ENCODE data around the gene TM4SF4. TPM values are rescaled to one million over a fixed set of nuclear protein-coding genes. Genes with fewer than 3 reads are reported as not detected.

Gene TM4SF4
- total and polyA plus RNA-seq, 2 experiments from 2014 or later, result not detected

GRCh38 chr3:149495581-149496125 lies 21.2 kb downstream of the TM4SF4 start (continued):
- TF ChIP-seq ZNF462 (CRISPR knock-in tag; IDR thresholded peaks at IDR 0.05), result no peak
- TF ChIP-seq JUNB (IDR thresholded peaks at IDR 0.05; ENCODE audit: unreplicated experiment), result no peak

GRCh38 chr3:149496891-149497290 lies 22.4 kb downstream of the TM4SF4 start:
- H3K27me3 Mint-ChIP-seq (ENCODE audit: insufficient read depth, low read depth, poor library complexity), result no peaks in the 10 kb centered on the region
- no peak for ATAC-seq

More at GRCh38 chr3:149496891-149497290, 22.4 kb downstream of the TM4SF4 start:
- H3K36me3 Mint-ChIP-seq (ENCODE audit: low read depth), result no peaks in the 10 kb centered on the region
- DNase-seq (ENCODE audit: low spot score), result no peak
- Histone ChIP-seq H3F3A (replicated peaks; ENCODE audit: low read depth) (no peaks in the 10 kb centered on the region), H3K9me2 (ENCODE audit: insufficient read depth) (peaks cover 6% of the 10 kb centered on the region; the same call in 1 of the 2 replicates), H2AFZ (no peak overlapping the region), H3K36me3 (ENCODE audit: insufficient read depth) (no peaks in the 10 kb centered on the region), H3K4me1 (ENCODE audit: insufficient read depth) (no peaks in the 10 kb centered on the region), H3K27ac (ENCODE audit: low read depth) (no peak overlapping the region), H4K20me1 (replicated peaks; ENCODE audit: insufficient read depth) (no peaks in the 10 kb centered on the region), H3K4me2 (no peak overlapping the region), H3K4me3 (no peak overlapping the region), H3K27me3 (ENCODE audit: insufficient read depth) (no peaks in the 10 kb centered on the region), H3K79me2 (replicated peaks; ENCODE audit: insufficient read depth) (no peaks in the 10 kb centered on the region)
- no peak overlapping the region for H3K27ac Mint-ChIP-seq
- H3K4me3 Mint-ChIP-seq, result no peak overlapping the region
- TF ChIP-seq ZNF114 (CRISPR knock-in tag; IDR thresholded peaks at IDR 0.05) (no peak), ZNF462 (CRISPR knock-in tag; IDR thresholded peaks at IDR 0.05) (no peak), POLR2AphosphoS5 (IDR thresholded peaks at IDR 0.05; ENCODE audit: low read depth) (no peak), REST (IDR thresholded peaks at IDR 0.05; ENCODE audit: unreplicated experiment) (no peak)
- H3K4me1 Mint-ChIP-seq, result peaks cover 11% of the 10 kb centered on the region
- no peaks in the 10 kb centered on the region for H3K9me3 Mint-ChIP-seq

Data from GM23338 (cell line).